GM23338 (cell line): Measurements from ENCODE around the gene SACS. TPM values are rescaled to one million over a fixed set of nuclear protein-coding genes. Genes with fewer than 3 reads are reported as not detected.

Experiments used
- ATAC-seq: fragments of 200-7000 bp; cut with Tn5 transposase; 3 replicates; pipeline ENCODE4 v1.9.1; 2020
- DNase-seq: peaks from one replicate; pipeline ENCODE4 v3.0.0-alpha.2; 2015; ENCODE audit warnings: low spot score
- H2AFZ ChIP-seq: fragments of 200-600 bp; sonication (generic); 2 replicates; pipeline ENCODE4 v1.8.0; 2016; ENCODE audit warnings: antibody characterized with exemption, mild to moderate bottlenecking, moderate library complexity
- H3F3A ChIP-seq: fragments of 200-600 bp; sonication (generic); replicated peaks from 2 replicates; pipeline ENCODE4 v1.8.0; 2017; ENCODE audit warnings: antibody characterized with exemption, mixed run types, low read depth
- H3K27ac ChIP-seq: fragments of 200-600 bp; sonication (generic); 2 replicates; pipeline ENCODE4 v1.6.1; 2016; ENCODE audit warnings: low read depth
- H3K27me3 ChIP-seq: fragments of 200-600 bp; sonication (generic); 2 replicates; pipeline ENCODE4 v1.8.0; 2016; ENCODE audit warnings: mild to moderate bottlenecking, mixed run types, moderate library complexity; ENCODE audit not compliant: insufficient read depth
- H3K36me3 ChIP-seq: fragments of 200-600 bp; sonication (generic); 2 replicates; pipeline ENCODE4 v1.8.0; 2016; ENCODE audit warnings: mild to moderate bottlenecking; ENCODE audit not compliant: insufficient read depth
- H3K4me1 ChIP-seq: fragments of 200-600 bp; sonication (generic); 2 replicates; pipeline ENCODE4 v1.8.0; 2016; ENCODE audit warnings: mild to moderate bottlenecking, moderate library complexity; ENCODE audit not compliant: insufficient read depth
- H3K4me2 ChIP-seq: fragments of 200-600 bp; sonication (generic); 2 replicates; pipeline ENCODE4 v1.7.1; 2017; ENCODE audit warnings: mixed run types
- H3K4me3 ChIP-seq: fragments of 200-600 bp; sonication (generic); 2 replicates; pipeline ENCODE4 v1.6.1; 2016; ENCODE audit warnings: mixed run types
- H3K79me2 ChIP-seq: fragments of 200-600 bp; sonication (generic); replicated peaks from 2 replicates; pipeline ENCODE4 v1.8.0; 2017; ENCODE audit warnings: mild to moderate bottlenecking; ENCODE audit not compliant: insufficient read depth
- H3K9me2 ChIP-seq: fragments of 200-600 bp; sonication (generic); 2 replicates; pipeline ENCODE4 v1.8.0; 2017; ENCODE audit not compliant: insufficient read depth
- H4K20me1 ChIP-seq: fragments of 200-600 bp; sonication (generic); replicated peaks from 2 replicates; pipeline ENCODE4 v1.8.0; 2017; ENCODE audit warnings: mild to moderate bottlenecking; ENCODE audit not compliant: insufficient read depth
- H3K27ac Mint-ChIP-seq: 2 replicates; pipeline ENCODE4 v1.8.0; 2020; ENCODE audit warnings: inconsistent platforms, mild to moderate bottlenecking, moderate library complexity, mixed read lengths
- H3K27me3 Mint-ChIP-seq: 3 replicates; pipeline ENCODE4 v1.8.0; 2022; ENCODE audit warnings: low read depth, mild to moderate bottlenecking, moderate library complexity, mixed read lengths, inconsistent platforms; ENCODE audit not compliant: insufficient read depth, poor library complexity
- H3K36me3 Mint-ChIP-seq: 3 replicates; pipeline ENCODE4 v1.8.0; 2021; ENCODE audit warnings: low read depth, mild to moderate bottlenecking, inconsistent platforms, moderate library complexity, mixed read lengths
- H3K4me1 Mint-ChIP-seq: 3 replicates; pipeline ENCODE4 v1.8.0; 2020; ENCODE audit warnings: mild to moderate bottlenecking, inconsistent platforms, mixed read lengths
- H3K4me3 Mint-ChIP-seq: 3 replicates; pipeline ENCODE4 v1.8.0; 2021; ENCODE audit warnings: moderate library complexity, mild to moderate bottlenecking, inconsistent platforms, mixed read lengths
- H3K9me3 Mint-ChIP-seq: 3 replicates; pipeline ENCODE4 v1.8.0; 2020; ENCODE audit warnings: moderate library complexity, mild to moderate bottlenecking, inconsistent platforms, mixed read lengths
- CTCF ChIP-seq, 2 experiments: fragments of 200-600 bp in 1 of 2; sonication (generic) in 1 of 2; conservative IDR thresholded peaks; 2 replicates each; pipeline versions ENCODE4 v1.5.1 to v1.6.1; 2016 to 2017; ENCODE audit warnings: antibody characterized with exemption in 2 of 2, low read depth in 2 of 2, mild to moderate bottlenecking in 2 of 2, moderate library complexity in 1 of 2
- JUNB ChIP-seq: IDR thresholded peaks from one replicate; pipeline ENCODE4 v1.6.1; 2016; ENCODE audit warnings: antibody characterized with exemption; ENCODE audit not compliant: unreplicated experiment
- NANOG ChIP-seq: IDR thresholded peaks from 2 replicates; pipeline ENCODE4 v1.6.1; 2016; ENCODE audit warnings: antibody characterized with exemption, borderline replicate concordance
- POLR2AphosphoS5 ChIP-seq: IDR thresholded peaks from 2 replicates; pipeline ENCODE4 v1.6.1; 2016; ENCODE audit warnings: antibody characterized with exemption, low read depth
- ZNF114 ChIP-seq: fragments of 250-450 bp; sonication (Bioruptor Pico); IDR thresholded peaks from 2 replicates; pipeline ENCODE4 v1.5.0; 2020; ENCODE audit warnings: mild to moderate bottlenecking, moderate library complexity
- ZNF331 ChIP-seq: fragments of 250-450 bp; sonication (Bioruptor Pico); IDR thresholded peaks from 2 replicates; pipeline ENCODE4 v1.5.0; 2020; ENCODE audit warnings: low read depth, mild to moderate bottlenecking, moderate library complexity
- polyA plus RNA-seq: library from polyadenylated mRNA; unstranded; fragments of >200 nt; fragmentation: Nextera tagmentation; extraction: Ambion mirVana; gene quantifications from 2 replicates; pipeline ENCODE4 v1.2.1, GENCODE V29; 2016
- total RNA-seq: library from RNA; depleted of rRNA; stranded (reverse); fragments of >200 nt; shearing (Covaris generic); gene quantifications from 2 replicates; pipeline ENCODE4 v1.2.3, GENCODE V29; 2014
- TF ChIP-seq, protein P1 (sequence below): IDR thresholded peaks from one replicate; pipeline ENCODE4 v1.6.1; 2018; ENCODE audit warnings: antibody characterized with exemption; ENCODE audit not compliant: unreplicated experiment

SACS gene
- total and polyA plus RNA-seq, 2 experiments from 2014 or later, result 13.8 to 58.7 TPM

- TF ChIP-seq POLR2AphosphoS5, result no peak
- TF ChIP-seq, protein P1, sequence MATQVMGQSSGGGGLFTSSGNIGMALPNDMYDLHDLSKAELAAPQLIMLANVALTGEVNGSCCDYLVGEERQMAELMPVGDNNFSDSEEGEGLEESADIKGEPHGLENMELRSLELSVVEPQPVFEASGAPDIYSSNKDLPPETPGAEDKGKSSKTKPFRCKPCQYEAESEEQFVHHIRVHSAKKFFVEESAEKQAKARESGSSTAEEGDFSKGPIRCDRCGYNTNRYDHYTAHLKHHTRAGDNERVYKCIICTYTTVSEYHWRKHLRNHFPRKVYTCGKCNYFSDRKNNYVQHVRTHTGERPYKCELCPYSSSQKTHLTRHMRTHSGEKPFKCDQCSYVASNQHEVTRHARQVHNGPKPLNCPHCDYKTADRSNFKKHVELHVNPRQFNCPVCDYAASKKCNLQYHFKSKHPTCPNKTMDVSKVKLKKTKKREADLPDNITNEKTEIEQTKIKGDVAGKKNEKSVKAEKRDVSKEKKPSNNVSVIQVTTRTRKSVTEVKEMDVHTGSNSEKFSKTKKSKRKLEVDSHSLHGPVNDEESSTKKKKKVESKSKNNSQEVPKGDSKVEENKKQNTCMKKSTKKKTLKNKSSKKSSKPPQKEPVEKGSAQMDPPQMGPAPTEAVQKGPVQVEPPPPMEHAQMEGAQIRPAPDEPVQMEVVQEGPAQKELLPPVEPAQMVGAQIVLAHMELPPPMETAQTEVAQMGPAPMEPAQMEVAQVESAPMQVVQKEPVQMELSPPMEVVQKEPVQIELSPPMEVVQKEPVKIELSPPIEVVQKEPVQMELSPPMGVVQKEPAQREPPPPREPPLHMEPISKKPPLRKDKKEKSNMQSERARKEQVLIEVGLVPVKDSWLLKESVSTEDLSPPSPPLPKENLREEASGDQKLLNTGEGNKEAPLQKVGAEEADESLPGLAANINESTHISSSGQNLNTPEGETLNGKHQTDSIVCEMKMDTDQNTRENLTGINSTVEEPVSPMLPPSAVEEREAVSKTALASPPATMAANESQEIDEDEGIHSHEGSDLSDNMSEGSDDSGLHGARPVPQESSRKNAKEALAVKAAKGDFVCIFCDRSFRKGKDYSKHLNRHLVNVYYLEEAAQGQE, result no peak
- no peak for TF ChIP-seq JUNB
- no peak for TF ChIP-seq ZNF331 (CRISPR knock-in tag)
- no peak for TF ChIP-seq ZNF114 (CRISPR knock-in tag)
These were observed 84.2 kb downstream of the SACS start (continued) for GRCh38 chr13:23349161-23349897.

DNA sequence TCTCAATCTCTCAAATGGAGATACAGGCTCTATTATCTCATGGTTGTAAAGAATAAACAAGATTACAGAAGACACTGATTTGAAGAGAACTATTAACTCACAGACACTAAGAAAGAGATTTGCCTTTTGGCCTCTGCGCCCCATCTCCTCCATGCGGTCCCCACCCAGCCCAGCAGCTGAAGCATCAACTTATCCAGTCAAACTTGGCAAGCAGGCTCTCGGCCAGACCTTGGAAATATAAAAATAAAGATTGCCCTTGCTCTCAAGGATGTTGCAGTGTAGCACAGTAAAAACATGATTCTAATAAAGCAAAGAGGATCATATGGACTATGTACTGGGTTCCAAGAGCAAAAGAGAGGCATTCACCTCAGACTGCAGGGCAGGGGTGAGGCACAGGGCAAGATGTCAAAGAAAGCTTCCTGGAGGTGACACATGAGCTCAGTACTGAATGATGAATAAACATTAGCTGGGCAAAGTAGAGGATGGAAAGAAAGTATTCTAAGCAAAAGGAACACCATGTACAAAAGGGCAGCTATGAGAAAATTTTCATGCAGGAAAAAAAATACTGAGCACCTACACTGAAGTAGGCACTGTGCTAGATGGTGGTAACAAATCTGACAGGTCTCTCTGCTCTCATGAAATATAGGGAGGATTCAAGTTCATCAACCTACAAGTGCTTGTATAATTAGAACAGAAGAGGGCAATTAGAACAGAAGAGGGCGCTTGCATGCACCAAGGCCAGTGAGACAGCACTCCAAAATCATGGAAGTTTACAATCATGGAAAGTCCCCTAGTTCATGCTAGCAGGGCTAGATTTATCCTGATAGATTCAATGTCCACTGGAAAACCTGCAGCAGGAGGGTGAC, 85.0 kb downstream of the SACS start:
- no peak overlapping the region for H3K4me2 ChIP-seq
- no peaks in the 10 kb centered on the region for H3K4me1 Mint-ChIP-seq
- no peak overlapping the region for H3K4me3 Mint-ChIP-seq
- H2AFZ ChIP-seq, result no peak overlapping the region
- no peaks in the 10 kb centered on the region for H3K9me3 Mint-ChIP-seq
- H3K27ac ChIP-seq, result no peak overlapping the region
- H4K20me1 ChIP-seq, result peaks cover 8% of the 10 kb centered on the region
- H3K4me3 ChIP-seq, result no peak overlapping the region
- H3K27ac Mint-ChIP-seq, result 0 out of 2 replicates have a peak overlapping the region, but pooled peaks have one; percentile 76
- H3K4me1 ChIP-seq, result no peaks in the 10 kb centered on the region
- DNase-seq (peak; percentile 14), ATAC-seq (peak; percentile 52; the same call in 2 of the 3 replicates)
- peaks cover 64% of the 10 kb centered on the region for H3K36me3 Mint-ChIP-seq
- no peak for TF ChIP-seq NANOG
- TF ChIP-seq CTCF (conservative IDR thresholded peaks at IDR 0.05; ENCODE audit: low read depth in 2 of 2), result peak; percentile 37 to 55
- no peaks in the 10 kb centered on the region for H3F3A ChIP-seq
- peaks cover 4% of the 10 kb centered on the region for H3K36me3 ChIP-seq
- H3K27me3 Mint-ChIP-seq, result peaks cover 2% of the 10 kb centered on the region
- peaks cover 29% of the 10 kb centered on the region for H3K79me2 ChIP-seq
- H3K27me3 ChIP-seq, result no peaks in the 10 kb centered on the region
- H3K9me2 ChIP-seq, result no peaks in the 10 kb centered on the region
